SK-N-SH (cell line): ENCODE data around the gene MFSD12. TPM values are rescaled to one million over a fixed set of nuclear protein-coding genes. Genes with fewer than 3 reads are reported as not detected.
A peak's percentile ranks its signal among the peaks of the same experiment; 100 is the strongest.

ENCODE experiments used
- CTCF ChIA-PET: fragments of 300-600, 350-600 bp; formaldehyde crosslinking; extraction: SDS; loops from one replicate; lab custom pipeline; 2021; lab: Yijun Ruan, JAX
- POLR2A ChIA-PET: fragments of 350-600 bp; sonication (Branson Sonifier 250); formaldehyde crosslinking; extraction: SDS; loops from one replicate; lab custom pipeline; 2020; ENCODE audit warnings: antibody characterized with exemption, inconsistent platforms; lab: Yijun Ruan, JAX
- DNase-seq: peaks from one replicate; pipeline ENCODE4 v3.0.0; 2012
- H2AFZ ChIP-seq: fragments of 200-600 bp; sonication (generic); 2 replicates; pipeline ENCODE4 v1.8.1; 2016; ENCODE audit warnings: antibody characterized with exemption, mild to moderate bottlenecking, low read depth
- H3F3A ChIP-seq: fragments of 200-600 bp; sonication (generic); replicated peaks from 2 replicates; pipeline ENCODE3; 2016; ENCODE audit warnings: antibody characterized with exemption, mild to moderate bottlenecking; ENCODE audit not compliant: insufficient read depth
- H3K27ac ChIP-seq, 2 experiments: fragments of 200-500 bp in 1 of 2; fragments of 200-600 bp in 1 of 2; sonication (Bioruptor generic) in 1 of 2; sonication (generic), shearing (Covaris generic) in 1 of 2; 2 replicates each; pipeline versions ENCODE4 v1.5.1 to v1.6.1; 2014 to 2016; ENCODE audit warnings: low read depth in 2 of 2, inconsistent platforms in 1 of 2, low read length in 1 of 2, mild to moderate bottlenecking in 1 of 2, mixed read lengths in 1 of 2
- H3K27me3 ChIP-seq: fragments of 200-600 bp; sonication (generic), shearing (Covaris generic); 2 replicates; pipeline ENCODE4 v1.6.1; 2016; ENCODE audit warnings: mixed run types; ENCODE audit not compliant: insufficient read depth
- H3K36me3 ChIP-seq, 2 experiments: fragments of 200-500 bp in 1 of 2; fragments of 200-600 bp in 1 of 2; sonication (Bioruptor generic) in 1 of 2; sonication (generic) in 1 of 2; replicated peaks in 1 of 2; 2 replicates each; pipeline versions ENCODE3 to v1.5.1; 2014 to 2016; ENCODE audit warnings: low read length in 1 of 2, mild to moderate bottlenecking in 1 of 2; ENCODE audit not compliant: insufficient read depth in 2 of 2, control insufficient read depth in 1 of 2
- H3K4me1 ChIP-seq, 2 experiments: fragments of 200-500 bp in 1 of 2; fragments of 200-600 bp in 1 of 2; sonication (Bioruptor generic) in 1 of 2; sonication (generic), shearing (Covaris generic) in 1 of 2; 2 replicates each; pipeline versions ENCODE4 v1.5.1 to v1.6.1; 2014 to 2016; ENCODE audit warnings: low read depth in 1 of 2, low read length in 1 of 2, mixed run types in 1 of 2; ENCODE audit not compliant: insufficient read depth in 2 of 2, control insufficient read depth in 1 of 2
- H3K4me2 ChIP-seq: fragments of 200-600 bp; sonication (generic), shearing (Covaris generic); 2 replicates; pipeline ENCODE4 v1.6.1; 2017; ENCODE audit warnings: mixed run types
- H3K4me3 ChIP-seq, 2 experiments: fragments of 200-500 bp in 1 of 2; fragments of 200-600 bp in 1 of 2; sonication (Bioruptor generic) in 1 of 2; sonication (generic), shearing (Covaris generic) in 1 of 2; 2 replicates each; pipeline versions ENCODE4 v1.5.1 to v1.8.1; 2014 to 2016; ENCODE audit warnings: low read depth in 2 of 2, inconsistent platforms in 1 of 2, low read length in 1 of 2, mild to moderate bottlenecking in 1 of 2, mixed read lengths in 1 of 2, moderate library complexity in 1 of 2
- H3K79me2 ChIP-seq: fragments of 200-600 bp; sonication (generic); 2 replicates; pipeline ENCODE4 v1.8.1; 2017; ENCODE audit warnings: mild to moderate bottlenecking; ENCODE audit not compliant: insufficient read depth
- H3K9ac ChIP-seq: fragments of 200-600 bp; sonication (generic); 2 replicates; pipeline ENCODE4 v1.6.1; 2017; ENCODE audit warnings: mixed run types
- H3K9me2 ChIP-seq: fragments of 200-600 bp; sonication (generic); 2 replicates; pipeline ENCODE4 v1.6.1; 2017; ENCODE audit warnings: mixed run types
- H3K9me3 ChIP-seq: fragments of 200-600 bp; sonication (generic); 2 replicates; pipeline ENCODE4 v1.6.1; 2017; ENCODE audit warnings: mixed run types, mild to moderate bottlenecking, moderate library complexity
- H4K20me1 ChIP-seq: fragments of 200-600 bp; sonication (generic); 2 replicates; pipeline ENCODE4 v1.6.1; 2017; ENCODE audit warnings: mild to moderate bottlenecking, mixed run types; ENCODE audit not compliant: insufficient read depth
- FOXM1 ChIP-seq: IDR thresholded peaks from 2 replicates; pipeline ENCODE4 v1.4.0; 2012; ENCODE audit warnings: low read depth, mild to moderate bottlenecking
- GATA2 ChIP-seq: sonication (generic); formaldehyde crosslinking; IDR thresholded peaks from 2 replicates; pipeline ENCODE4 v1.5.0; 2020; ENCODE audit warnings: mild to moderate bottlenecking, missing genetic modification reagents
- MAX ChIP-seq: IDR thresholded peaks from 2 replicates; pipeline ENCODE4 v1.4.0; 2012; ENCODE audit warnings: low read depth
- RAD21 ChIP-seq: IDR thresholded peaks from 2 replicates; pipeline ENCODE4 v1.6.1; 2012; ENCODE audit warnings: mild to moderate bottlenecking, low read length
- RCOR1 ChIP-seq: fragments of 150-350 bp; IDR thresholded peaks from 2 replicates; pipeline ENCODE4 v1.6.1; 2017; ENCODE audit warnings: antibody characterized with exemption, low read length
- REST ChIP-seq: IDR thresholded peaks from 2 replicates; pipeline ENCODE4 v1.6.1; 2012; ENCODE audit warnings: mild to moderate bottlenecking, low read depth, low read length, moderate library complexity
- TAF1 ChIP-seq: IDR thresholded peaks from 2 replicates; pipeline ENCODE4 v1.6.1; 2012; ENCODE audit warnings: low read depth, mild to moderate bottlenecking, low read length, moderate library complexity, borderline replicate concordance
- WGBS: methylation state at CpG from one replicate; pipeline ENCODE4 v1.1.6; 2017; ENCODE audit warnings: low lambda C conversion rate; 5-methylcytosine and 5-hydroxymethylcytosine counted together
- polyA plus RNA-seq, 3 experiments: library from polyadenylated mRNA; depleted of rRNA; stranded (reverse); fragments of >200 nt; gene quantifications; 2 replicates each; pipeline ENCODE4 v1.2.3, GENCODE V29; 2012
- TF ChIP-seq, protein P1 (sequence below): fragments of 150-350 bp; IDR thresholded peaks from 2 replicates; pipeline ENCODE4 v1.6.1; 2016; ENCODE audit warnings: mild to moderate bottlenecking, low read depth, low read length
- TF ChIP-seq, protein P2 (sequence below): IDR thresholded peaks from 2 replicates; pipeline ENCODE4; 2012
- TF ChIP-seq, protein P3 (sequence below): IDR thresholded peaks from 2 replicates; pipeline ENCODE4 v1.4.0; 2012; ENCODE audit warnings: low read depth, borderline replicate concordance

The MFSD12 gene
- polyA plus RNA-seq, 1 of the 3 experiments (the other 2 are of a cell fraction): 53.3 TPM

- H3K27ac ChIP-seq: peak overlapping the region in 1 of 2 experiments; percentile 19; a peak in 1 of 4 replicates
- no peak overlapping the region for H3K9ac ChIP-seq
- ChIA-PET POLR2A (interaction anchor here (0.5 to 1.5 kb wide), 3 partner anchors 9 to 57 kb away, joined by 3 to 6 read pairs (median 3); no protein-coding TSS in a partner anchor), CTCF (interaction anchor here (1.2 to 2.4 kb wide), 3 partner anchors 9 to 20 kb away, joined by 3 to 16 read pairs (median 3); no protein-coding TSS in a partner anchor)
- H3K27me3 ChIP-seq: no peaks in the 10 kb centered on the region
- 84% methylated on average over 5 of the region's 27 CpGs for WGBS
- H2AFZ ChIP-seq: no peak overlapping the region
- H3K4me1 ChIP-seq: no peaks in the 10 kb centered on the region; a peak in 1 of 4 replicates
- no peaks in the 10 kb centered on the region for H3K9me2 ChIP-seq
- H3K4me2 ChIP-seq: no peak overlapping the region
- H3K79me2 ChIP-seq: no peaks in the 10 kb centered on the region
- peaks cover 0 to 40% of the 10 kb centered on the region in 2 experiments for H3K36me3 ChIP-seq
- no peaks in the 10 kb centered on the region for H3K9me3 ChIP-seq
- H3K4me3 ChIP-seq: no peak overlapping the region
- H4K20me1 ChIP-seq: peaks cover 9% of the 10 kb centered on the region
- peaks cover 9% of the 10 kb centered on the region for H3F3A ChIP-seq
- DNase-seq: peak; percentile 70
- TF ChIP-seq TAF1 (no peak), RAD21 (no peak), GATA2 (CRISPR knock-in tag) (no peak), FOXM1 (no peak)
- TF ChIP-seq, protein P1, sequence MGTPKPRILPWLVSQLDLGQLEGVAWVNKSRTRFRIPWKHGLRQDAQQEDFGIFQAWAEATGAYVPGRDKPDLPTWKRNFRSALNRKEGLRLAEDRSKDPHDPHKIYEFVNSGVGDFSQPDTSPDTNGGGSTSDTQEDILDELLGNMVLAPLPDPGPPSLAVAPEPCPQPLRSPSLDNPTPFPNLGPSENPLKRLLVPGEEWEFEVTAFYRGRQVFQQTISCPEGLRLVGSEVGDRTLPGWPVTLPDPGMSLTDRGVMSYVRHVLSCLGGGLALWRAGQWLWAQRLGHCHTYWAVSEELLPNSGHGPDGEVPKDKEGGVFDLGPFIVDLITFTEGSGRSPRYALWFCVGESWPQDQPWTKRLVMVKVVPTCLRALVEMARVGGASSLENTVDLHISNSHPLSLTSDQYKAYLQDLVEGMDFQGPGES: no peak
- TF ChIP-seq, protein P2, sequence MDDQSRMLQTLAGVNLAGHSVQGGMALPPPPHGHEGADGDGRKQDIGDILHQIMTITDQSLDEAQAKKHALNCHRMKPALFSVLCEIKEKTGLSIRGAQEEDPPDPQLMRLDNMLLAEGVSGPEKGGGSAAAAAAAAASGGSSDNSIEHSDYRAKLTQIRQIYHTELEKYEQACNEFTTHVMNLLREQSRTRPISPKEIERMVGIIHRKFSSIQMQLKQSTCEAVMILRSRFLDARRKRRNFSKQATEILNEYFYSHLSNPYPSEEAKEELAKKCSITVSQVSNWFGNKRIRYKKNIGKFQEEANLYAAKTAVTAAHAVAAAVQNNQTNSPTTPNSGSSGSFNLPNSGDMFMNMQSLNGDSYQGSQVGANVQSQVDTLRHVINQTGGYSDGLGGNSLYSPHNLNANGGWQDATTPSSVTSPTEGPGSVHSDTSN: no peak
These were observed 20.8 kb downstream of the MFSD12 start for GRCh38 chr19:3536429-3537100.

DNA sequence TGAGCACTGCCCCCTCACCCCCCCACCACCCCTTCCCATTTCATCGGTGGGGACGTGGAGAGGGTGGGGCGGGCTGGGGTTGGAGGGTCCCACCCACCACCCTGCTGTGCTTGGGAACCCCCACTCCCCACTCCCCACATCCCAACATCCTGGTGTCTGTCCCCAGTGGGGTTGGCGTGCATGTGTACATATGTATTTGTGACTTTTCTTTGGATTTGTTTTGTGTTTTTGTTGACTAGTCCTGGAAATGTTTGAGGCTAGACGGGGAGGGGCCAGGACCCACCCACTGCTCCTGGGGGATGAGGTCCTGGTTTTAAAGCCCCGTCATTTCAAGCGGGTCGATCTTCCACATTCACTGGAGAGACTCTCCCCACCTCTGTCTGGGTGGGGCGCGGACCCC, 21.4 kb downstream of the MFSD12 start:
- Histone ChIP-seq H3K27me3 (no peaks in the 10 kb centered on the region), H3K9ac (no peak overlapping the region), H3K9me3 (no peaks in the 10 kb centered on the region), H3K4me2 (no peak overlapping the region), H3K9me2 (no peaks in the 10 kb centered on the region), H3K36me3 (peaks cover 0 to 45% of the 10 kb centered on the region in 2 experiments), H3K4me3 (no peak overlapping the region), H3K79me2 (no peaks in the 10 kb centered on the region), H3K4me1 (no peaks in the 10 kb centered on the region; a peak in 1 of 4 replicates), H4K20me1 (peaks cover 9% of the 10 kb centered on the region), H2AFZ (no peak overlapping the region), H3K27ac (no peak overlapping the region; a peak in 1 of 4 replicates), H3F3A (peaks cover 9% of the 10 kb centered on the region)
- ChIA-PET POLR2A (interaction anchor here (1.5 kb wide), 1 partner anchor 9 kb away, joined by 3 read pairs; no protein-coding TSS in a partner anchor), CTCF (interaction anchor here (1.2 to 2.4 kb wide), 3 partner anchors 10 to 20 kb away, joined by 3 to 16 read pairs (median 3); no protein-coding TSS in a partner anchor)
- TF ChIP-seq RCOR1 (no peak), MAX (no peak), REST (no peak)
- TF ChIP-seq, protein P3, sequence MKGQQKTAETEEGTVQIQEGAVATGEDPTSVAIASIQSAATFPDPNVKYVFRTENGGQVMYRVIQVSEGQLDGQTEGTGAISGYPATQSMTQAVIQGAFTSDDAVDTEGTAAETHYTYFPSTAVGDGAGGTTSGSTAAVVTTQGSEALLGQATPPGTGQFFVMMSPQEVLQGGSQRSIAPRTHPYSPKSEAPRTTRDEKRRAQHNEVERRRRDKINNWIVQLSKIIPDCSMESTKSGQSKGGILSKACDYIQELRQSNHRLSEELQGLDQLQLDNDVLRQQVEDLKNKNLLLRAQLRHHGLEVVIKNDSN: no peak
- TF ChIP-seq, protein P2: no peak
- DNase-seq: no peak
- 95% methylated on average over 7 of the region's 10 CpGs for WGBS
